Sigmoid colon (tissue), 3 donors: Measurements from ENCODE around the gene TMED5.

ENCODE experiments used
- CTCF ChIP-seq, 4 experiments: fragments of 450-650 bp in 3 of 4; fragments of 200-600 bp in 1 of 4; IDR thresholded peaks; one replicate each; pipeline ENCODE4 v1.5.1; 2016 to 2019; ENCODE audit warnings: antibody characterized with exemption in 4 of 4, mild to moderate bottlenecking in 3 of 4, moderate library complexity in 2 of 4
- POLR2A ChIP-seq, 2 donors: fragments of 450-650 bp; IDR thresholded peaks; one replicate each; pipeline ENCODE4 v1.6.1; 2016; ENCODE audit warnings: antibody characterized with exemption in 2 of 2, mild to moderate bottlenecking in 2 of 2, moderate library complexity in 2 of 2

GRCh38 chr1:93167006-93167405, 13.2 kb downstream of the TMED5 start:
- no peak for TF ChIP-seq POLR2A (IDR thresholded peaks at IDR 0.05)
- no peak for TF ChIP-seq CTCF (IDR thresholded peaks at IDR 0.05)
